NT2/D1 (cell line): Measurements from ENCODE around the gene CD46.

Experiments used
- DNase-seq: peaks from one replicate; pipeline ENCODE4 v3.0.0-alpha.2; 2011; ENCODE audit warnings: low read depth, low spot score
- H3K27me3 ChIP-seq: 2 replicates; pipeline ENCODE4 v1.6.0; 2011; ENCODE audit warnings: mild to moderate bottlenecking; ENCODE audit not compliant: insufficient read length, insufficient read depth
- H3K36me3 ChIP-seq: 2 replicates; pipeline ENCODE4 v1.6.1; 2011; ENCODE audit warnings: mild to moderate bottlenecking, low read length, mixed read lengths; ENCODE audit not compliant: insufficient read depth, insufficient read length
- H3K4me1 ChIP-seq: 2 replicates; pipeline ENCODE4 v1.5.1; 2011; ENCODE audit not compliant: insufficient read depth, insufficient read length
- H3K4me3 ChIP-seq: 2 replicates; pipeline ENCODE4 v1.5.1; 2011; ENCODE audit warnings: low read depth; ENCODE audit not compliant: insufficient read length
- H3K9ac ChIP-seq: 2 replicates; pipeline ENCODE4 v1.6.0; 2011; ENCODE audit warnings: low read depth; ENCODE audit not compliant: insufficient read length
- H3K9me3 ChIP-seq: 2 replicates; pipeline ENCODE4 v1.5.1; 2011; ENCODE audit warnings: mild to moderate bottlenecking, low read length; ENCODE audit not compliant: insufficient read depth
- SUZ12 ChIP-seq: IDR thresholded peaks from 2 replicates; pipeline ENCODE4 v1.6.1; 2011; ENCODE audit not compliant: insufficient read length, insufficient read depth; ENCODE audit errors: extremely low read depth
- YY1 ChIP-seq: IDR thresholded peaks from 2 replicates; pipeline ENCODE4 v1.6.1; 2011; ENCODE audit not compliant: insufficient read length, insufficient read depth
- ZNF274 ChIP-seq: IDR thresholded peaks from 2 replicates; pipeline ENCODE4 v1.6.1; 2011; ENCODE audit warnings: mild to moderate bottlenecking, low read depth, low read length

CD46 gene

DNA sequence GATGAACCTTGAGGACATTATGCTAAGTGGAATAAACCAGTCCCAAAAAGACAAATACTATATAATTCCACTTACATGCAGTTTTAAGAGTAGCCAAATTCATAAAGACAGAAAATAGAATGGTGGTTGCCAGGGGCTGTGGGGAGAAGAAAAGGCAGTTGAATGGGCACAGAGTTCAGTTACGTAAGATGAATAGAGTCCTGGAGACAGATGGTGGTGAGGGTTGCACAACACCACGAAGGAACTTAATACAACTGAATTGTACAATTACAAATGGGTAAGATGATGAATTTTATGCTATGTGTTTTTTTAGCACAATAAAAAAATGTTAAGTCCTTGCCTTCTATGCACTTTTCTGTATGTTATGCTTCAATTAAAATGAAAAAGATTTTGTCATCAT is 92.5 kb downstream of the CD46 start:
- TF ChIP-seq YY1 = no peak
- no peak for TF ChIP-seq ZNF274
- no peak for TF ChIP-seq SUZ12
- H3K4me1 ChIP-seq = no peaks in the 10 kb centered on the region
- no peak for DNase-seq
- H3K9ac ChIP-seq = no peak overlapping the region
- H3K27me3 ChIP-seq = no peaks in the 10 kb centered on the region
- H3K4me3 ChIP-seq = no peak overlapping the region
- no peaks in the 10 kb centered on the region for H3K9me3 ChIP-seq
- no peaks in the 10 kb centered on the region for H3K36me3 ChIP-seq
